Measurements from ENCODE around the gene EML6. TPM values are rescaled to one million over a fixed set of nuclear protein-coding genes. Genes with fewer than 3 reads are reported as not detected.

Gene EML6
- total and polyA plus RNA-seq, 3 donors from 2014 or later, result 7.6 to 17.3 (median 12.1) TPM

GRCh38 chr2:54859416-54859815 lies 136.0 kb downstream of the EML6 start:
- 92 to 95% methylated on average over 3 of the region's 3 CpGs for WGBS, 2 donors
- H3K4me1 ChIP-seq, result no peaks in the 10 kb centered on the region
- H3K9me3 ChIP-seq, result no peaks in the 10 kb centered on the region
- TF ChIP-seq POLR2A (IDR thresholded peaks at IDR 0.05) (no peak), CTCF (IDR thresholded peaks at IDR 0.05) (no peak)
- no peak overlapping the region for H3K27ac ChIP-seq
- no peaks in the 10 kb centered on the region for H3K27me3 ChIP-seq
- no peak for DNase-seq
- H3K36me3 ChIP-seq (ENCODE audit: low read depth, missing control alignments), result no peaks in the 10 kb centered on the region
- H3K4me3 ChIP-seq, result no peak overlapping the region
- intact Hi-C loops (cut with DNase I; ENCODE audit: low total_unique reads), result no loop called here

GRCh38 chr2:54859997-54860701 lies 136.7 kb downstream of the EML6 start:
- no peak overlapping the region for H3K27ac ChIP-seq
- intact Hi-C loops (cut with DNase I; ENCODE audit: low total_unique reads), result no loop called here
- TF ChIP-seq CTCF (IDR thresholded peaks at IDR 0.05) (no peak), POLR2A (IDR thresholded peaks at IDR 0.05) (no peak)
- no peaks in the 10 kb centered on the region for H3K9me3 ChIP-seq
- DNase-seq, result no peak
- H3K36me3 ChIP-seq (ENCODE audit: low read depth, missing control alignments), result no peaks in the 10 kb centered on the region
- 86 to 93% methylated on average over 7 of the region's 7 CpGs for WGBS, 2 donors
- no peak overlapping the region for H3K4me3 ChIP-seq
- H3K4me1 ChIP-seq, result no peaks in the 10 kb centered on the region
- no peaks in the 10 kb centered on the region for H3K27me3 ChIP-seq

GRCh38 chr2:54862229-54862628 lies 138.8 kb downstream of the EML6 start:
- WGBS, 2 donors, result 95 to 98% methylated on average over 4 of the region's 4 CpGs
- H3K27me3 ChIP-seq, result no peaks in the 10 kb centered on the region
- no peaks in the 10 kb centered on the region for H3K4me1 ChIP-seq
- H3K36me3 ChIP-seq (ENCODE audit: low read depth, missing control alignments), result no peaks in the 10 kb centered on the region
- H3K9me3 ChIP-seq, result no peaks in the 10 kb centered on the region
- H3K4me3 ChIP-seq, result no peak overlapping the region
- no peak for TF ChIP-seq CTCF (IDR thresholded peaks at IDR 0.05)
- no peak for TF ChIP-seq POLR2A (IDR thresholded peaks at IDR 0.05)
- no peak for DNase-seq
- intact Hi-C loops (cut with DNase I; ENCODE audit: low total_unique reads), result no loop called here
- H3K27ac ChIP-seq, result no peak overlapping the region

- DNase-seq, result no peak
- H3K9me3 ChIP-seq, result no peaks in the 10 kb centered on the region
- WGBS, 2 donors, result 88 to 89% methylated on average over 2 of the region's 2 CpGs
- no peak overlapping the region for H3K27ac ChIP-seq
- H3K4me3 ChIP-seq, result no peak overlapping the region
- H3K4me1 ChIP-seq, result no peaks in the 10 kb centered on the region
- TF ChIP-seq CTCF (IDR thresholded peaks at IDR 0.05) (no peak), POLR2A (IDR thresholded peaks at IDR 0.05) (no peak)
- no peaks in the 10 kb centered on the region for H3K27me3 ChIP-seq
- intact Hi-C loops (cut with DNase I; ENCODE audit: low total_unique reads), result no loop called here
- no peaks in the 10 kb centered on the region for H3K36me3 ChIP-seq (ENCODE audit: low read depth, missing control alignments)
These were observed 139.3 kb downstream of the EML6 start for GRCh38 chr2:54862742-54863141.

- Histone ChIP-seq H3K4me3 (no peak overlapping the region), H3K27me3 (no peaks in the 10 kb centered on the region), H3K4me1 (no peaks in the 10 kb centered on the region), H3K36me3 (ENCODE audit: low read depth, missing control alignments) (no peaks in the 10 kb centered on the region), H3K9me3 (no peaks in the 10 kb centered on the region), H3K27ac (no peak overlapping the region)
- intact Hi-C loops (cut with DNase I; ENCODE audit: low total_unique reads), result no loop called here
- 79 to 91% methylated on average over 5 of the region's 5 CpGs for WGBS, 2 donors
- DNase-seq, result no peak
- TF ChIP-seq POLR2A (IDR thresholded peaks at IDR 0.05) (no peak), CTCF (IDR thresholded peaks at IDR 0.05) (no peak)
These were observed 140.2 kb downstream of the EML6 start for GRCh38 chr2:54863660-54864059.
